NCI-H1092 treated with DMSO at 0.1 percent for 48 hours (cell line): ENCODE data around the gene GNAZ.
A peak's percentile ranks its signal among the peaks of the same experiment; 100 is the strongest.

Source experiments
- DNase-seq: peaks from one replicate; lab custom pipeline; 2025; lab: John Stamatoyannopoulos, UW

GNAZ gene

GRCh38 chr22:23064381-23065068 lies 5.8 kb upstream of the GNAZ start:
- DNase-seq, result no peak

GRCh38 chr22:23065069-23065451 lies 5.3 kb upstream of the GNAZ start:
- DNase-seq, result peak; percentile 2

- no peak for DNase-seq
These were observed 4.7 kb upstream of the GNAZ start for GRCh38 chr22:23065495-23066122.

- DNase-seq, result no peak
These were observed 3.9 kb upstream of the GNAZ start for GRCh38 chr22:23066200-23067022.

GRCh38 chr22:23067023-23067650 lies 3.2 kb upstream of the GNAZ start:
- no peak for DNase-seq

GRCh38 chr22:23067691-23068090 lies 2.6 kb upstream of the GNAZ start:
- no peak for DNase-seq

- DNase-seq, result no peak
These were observed 2.1 kb upstream of the GNAZ start for GRCh38 chr22:23068096-23068831.

- no peak for DNase-seq
These were observed 1.4 kb upstream of the GNAZ start for GRCh38 chr22:23068832-23069385.

- DNase-seq, result peak; percentile 94
These were observed 589 bp upstream of the GNAZ start for GRCh38 chr22:23069502-23070357.

- no peak for DNase-seq
These were observed 1.1 kb downstream of the GNAZ start for GRCh38 chr22:23071230-23072076.

GRCh38 chr22:23072077-23072910 lies 2.0 kb downstream of the GNAZ start:
- no peak for DNase-seq

GRCh38 chr22:23072911-23073491 lies 2.7 kb downstream of the GNAZ start:
- DNase-seq, result no peak

- DNase-seq, result peak; percentile 33
These were observed 3.4 kb downstream of the GNAZ start for GRCh38 chr22:23073526-23074229.

GRCh38 chr22:23074451-23074850 lies 4.1 kb downstream of the GNAZ start:
- DNase-seq, result no peak

- DNase-seq, result no peak
These were observed 4.7 kb downstream of the GNAZ start for GRCh38 chr22:23075050-23075449.

GRCh38 chr22:23075525-23076216 lies 5.4 kb downstream of the GNAZ start:
- no peak for DNase-seq
